ENCODE results near the gene HMGN1.
"Not testable (repeated sequence)": the region's sequence is repeated elsewhere in the genome, so short reads cannot be mapped to it uniquely, and the experiment has no call there.

Gene HMGN1

DNA sequence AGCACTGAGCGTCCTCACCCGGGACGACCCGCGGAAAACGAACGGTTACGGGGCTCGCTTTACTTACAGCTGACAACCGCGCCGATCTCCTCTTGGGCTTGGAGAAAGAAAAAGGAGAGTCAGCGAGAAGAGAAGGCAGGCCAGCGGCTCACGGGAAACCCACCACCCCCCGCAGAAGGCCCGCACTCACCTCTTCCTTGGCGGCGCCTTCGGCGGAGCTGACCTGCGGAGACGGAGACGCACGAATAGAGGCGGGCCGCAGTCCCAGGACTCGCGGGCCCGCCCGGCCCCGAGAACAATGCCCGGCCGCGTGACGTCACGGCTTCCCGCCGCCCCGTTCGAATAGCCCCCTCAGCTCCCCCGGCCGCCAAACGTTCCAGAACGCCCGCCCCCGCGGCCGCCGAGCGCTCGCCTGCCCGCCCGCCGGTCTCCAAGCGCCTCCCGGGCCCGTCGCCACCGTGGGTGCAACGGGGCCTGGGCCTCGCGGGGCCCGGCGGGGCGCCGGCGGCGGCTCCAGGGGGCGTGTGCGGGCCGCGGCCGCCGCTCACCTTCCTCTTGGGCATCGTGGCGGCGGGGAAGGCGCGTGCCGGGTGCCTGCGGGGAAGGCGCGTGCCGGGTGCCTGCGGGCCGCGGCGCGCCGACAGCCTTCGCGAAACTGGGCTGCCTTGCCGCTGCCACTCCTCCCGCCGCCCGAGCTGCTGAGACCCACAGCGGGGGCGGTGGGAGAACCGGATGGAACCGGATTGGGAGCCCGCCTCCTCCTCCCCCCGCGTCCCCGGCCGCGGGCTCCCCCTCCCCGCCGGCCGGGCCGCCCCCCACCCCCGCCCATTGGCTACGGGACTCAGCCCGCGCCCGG is at the start of gene HMGN1:
Gene HMGN1, minus strand, starts transcription at position 734 of the 856 bp plus-strand sequence. Its CDS starts 171 bp downstream, at position 563.
- DNase-seq (ENCODE audit: low spot score): peak; percentile 90

DNA sequence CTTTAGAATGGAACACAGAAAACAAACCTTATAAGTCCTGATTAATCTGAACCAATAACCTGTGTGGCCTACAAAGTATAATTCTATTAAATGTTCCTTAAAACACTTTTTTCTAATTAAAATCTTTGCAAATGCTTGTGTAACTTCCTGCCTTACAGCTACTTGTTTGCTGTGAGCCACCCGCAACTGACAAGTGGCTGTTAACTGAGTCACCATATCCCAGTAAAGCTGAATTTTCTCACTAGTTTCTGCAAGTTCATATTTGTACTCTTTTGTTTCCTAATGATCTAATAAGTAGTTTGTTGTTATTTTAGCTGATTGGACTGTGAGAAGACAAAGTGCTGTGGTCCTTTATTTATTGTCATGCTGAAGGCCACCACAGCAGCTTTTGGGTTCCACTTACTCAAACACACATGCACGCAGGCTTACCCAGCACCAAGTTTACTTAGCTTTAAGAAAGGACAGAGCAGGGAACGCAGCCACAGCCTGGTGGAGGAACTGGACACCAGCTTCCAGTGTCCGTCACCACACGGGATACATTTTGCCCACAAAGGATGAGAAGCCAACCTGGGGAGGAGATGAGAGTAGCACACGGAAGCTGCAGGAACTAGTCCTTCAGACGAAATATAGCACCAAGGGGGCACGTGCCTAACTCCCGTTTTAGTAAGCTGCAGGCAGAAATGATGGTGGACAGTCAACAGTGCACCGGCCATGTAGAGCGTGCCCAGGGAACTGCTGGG is 48.9 kb upstream of the HMGN1 start:
- no peak for DNase-seq (ENCODE audit: low spot score)

GRCh38 chr21:39392981-39393380 is 44.1 kb upstream of the HMGN1 start:
- DNase-seq (ENCODE audit: low spot score): no peak

DNA sequence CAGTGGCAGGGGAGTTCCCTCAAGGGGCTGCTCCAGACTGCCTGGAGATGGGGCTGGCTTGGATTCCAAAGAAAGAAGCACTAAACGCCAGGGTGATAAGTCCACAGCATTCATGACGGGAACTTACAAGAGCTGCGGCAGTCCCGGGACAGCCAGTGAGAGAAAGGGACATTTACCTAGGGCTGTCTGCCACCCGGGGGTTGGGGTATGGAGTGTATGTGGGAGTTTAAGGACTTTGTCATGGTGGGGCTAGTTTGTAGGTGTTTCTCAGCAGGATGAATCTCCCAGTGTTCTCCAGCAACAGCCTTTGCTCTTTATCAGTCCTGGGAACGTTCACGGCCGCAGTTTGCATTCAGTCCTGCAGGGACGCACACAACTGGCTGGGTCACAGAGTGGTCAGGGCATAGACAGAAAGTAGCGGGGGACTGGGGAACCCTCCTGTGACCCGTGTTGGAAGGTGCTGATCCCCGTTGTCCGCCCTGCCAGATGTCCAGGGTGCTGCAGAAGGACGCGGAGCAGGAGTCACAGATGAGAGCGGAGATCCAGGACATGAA is 41.4 kb upstream of the HMGN1 start:
- no peak for DNase-seq (ENCODE audit: low spot score)

GRCh38 chr21:39388811-39389155 is 39.9 kb upstream of the HMGN1 start:
- no peak for DNase-seq (ENCODE audit: low spot score)

DNA sequence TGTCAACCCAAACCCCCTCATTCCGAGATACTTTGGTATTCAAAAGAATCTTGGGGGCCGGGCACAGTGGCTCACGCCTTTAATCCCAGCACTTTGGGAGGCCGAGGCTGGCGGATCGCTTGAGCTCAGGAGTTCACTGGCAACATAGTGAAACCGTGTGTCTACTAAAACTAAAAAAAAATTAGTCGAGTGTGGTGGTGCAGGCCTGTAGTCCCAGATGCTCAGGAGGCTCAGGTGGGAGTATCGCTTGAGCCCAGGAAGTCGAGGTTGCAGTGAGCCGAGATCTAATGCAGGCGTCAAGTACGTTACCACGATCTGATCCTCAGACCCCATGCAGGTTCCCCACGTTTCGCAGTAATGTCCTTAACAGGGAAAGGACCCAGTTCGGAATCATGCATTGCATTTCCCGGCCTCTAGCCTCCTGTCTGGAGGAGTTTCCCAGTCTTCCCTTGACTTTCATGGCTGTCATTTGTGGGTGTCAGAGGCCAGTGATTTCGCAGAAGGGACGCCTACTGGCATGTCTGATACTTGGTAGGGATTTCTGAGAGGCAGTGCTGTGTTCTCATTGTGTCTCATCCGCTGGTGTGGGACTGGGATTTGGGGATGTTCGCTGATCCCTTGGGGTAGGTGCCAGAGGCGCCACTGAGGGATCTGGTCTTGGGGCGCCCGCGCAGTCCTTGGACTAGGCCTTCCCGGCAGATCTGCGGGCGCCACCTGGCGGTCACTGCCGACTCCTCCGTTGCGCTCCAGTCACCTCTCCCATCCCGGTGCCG is 39.3 kb upstream of the HMGN1 start:
- DNase-seq (ENCODE audit: low spot score): peak; percentile 88

GRCh38 chr21:39387461-39388037 is 38.7 kb upstream of the HMGN1 start:
- DNase-seq (ENCODE audit: low spot score): peak; percentile 98

DNA sequence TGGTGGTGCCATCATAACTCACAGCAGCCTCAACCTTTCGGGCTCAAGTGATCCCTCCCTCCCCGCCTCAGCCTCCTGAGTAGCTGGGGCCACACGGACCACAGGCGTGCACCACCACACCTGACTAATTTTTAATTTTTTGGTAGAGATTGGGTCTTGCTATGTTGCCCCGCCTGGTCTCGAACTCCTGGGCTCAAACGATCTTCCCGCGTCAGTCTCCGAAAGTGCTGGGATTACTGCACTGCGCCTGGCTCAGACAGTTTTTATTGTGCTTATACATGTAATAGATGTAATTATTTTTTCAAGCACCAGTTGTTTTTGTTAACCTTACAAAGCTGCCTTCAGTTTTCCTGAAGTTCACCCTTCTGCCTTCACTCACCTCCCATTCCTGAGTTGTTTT is 38.0 kb upstream of the HMGN1 start:
- no peak for DNase-seq (ENCODE audit: low spot score)

GRCh38 chr21:39386194-39386593 is 37.3 kb upstream of the HMGN1 start:
- DNase-seq (ENCODE audit: low spot score): no peak

GRCh38 chr21:39385299-39386145 is 36.6 kb upstream of the HMGN1 start:
- DNase-seq (ENCODE audit: low spot score): peak; percentile 90

DNA sequence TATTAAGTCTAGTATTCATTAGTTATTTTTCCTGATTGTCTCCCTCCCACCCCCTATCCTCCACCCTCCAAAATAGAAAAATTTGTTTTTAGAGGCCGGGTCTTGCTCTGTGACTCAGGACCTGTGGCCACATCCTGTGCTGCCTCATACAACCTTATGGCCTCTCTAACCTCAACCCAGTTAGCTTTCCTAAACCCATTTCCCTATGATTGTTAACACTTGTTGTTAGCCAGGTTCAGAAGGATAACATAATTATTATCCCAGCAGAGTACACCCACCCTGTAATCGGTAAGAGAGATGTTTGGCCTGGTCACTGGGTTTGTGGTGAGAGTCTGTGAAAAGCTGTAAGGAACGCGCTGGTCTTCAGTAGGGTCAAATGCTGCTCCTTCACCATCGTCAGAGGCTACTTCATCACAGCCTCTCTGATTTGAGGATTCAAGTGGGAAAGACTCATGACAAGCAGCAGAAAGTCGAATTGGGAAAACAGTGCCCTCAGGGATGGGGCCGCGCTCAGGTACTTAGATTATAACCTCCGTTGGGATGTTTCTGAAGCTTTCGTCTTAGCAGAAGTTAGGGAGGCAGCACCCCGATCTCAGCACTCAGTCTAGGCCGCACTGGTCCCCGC is 35.9 kb upstream of the HMGN1 start:
- peak; percentile 21 for DNase-seq (ENCODE audit: low spot score)

DNA sequence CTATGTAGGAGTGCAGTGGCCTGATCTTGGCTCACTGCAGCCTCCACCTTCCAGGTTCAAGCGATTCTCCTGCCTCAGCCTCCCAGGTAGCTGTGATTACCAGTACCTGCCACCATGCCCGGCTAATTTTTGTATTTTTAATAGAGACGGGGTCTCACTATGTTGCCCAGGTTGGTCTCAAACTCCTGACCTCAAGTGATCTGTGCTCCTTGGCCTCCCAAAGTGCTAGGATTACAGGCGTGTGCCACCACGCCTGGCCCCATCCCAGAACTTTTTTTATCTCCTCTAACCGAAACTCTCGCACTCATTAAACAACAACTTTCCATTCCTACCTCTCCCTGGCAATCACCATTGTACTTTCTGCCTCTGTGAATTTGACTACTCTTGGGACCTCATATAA is 33.2 kb upstream of the HMGN1 start:
- not testable (repeated sequence) for DNase-seq (ENCODE audit: low spot score)

DNA sequence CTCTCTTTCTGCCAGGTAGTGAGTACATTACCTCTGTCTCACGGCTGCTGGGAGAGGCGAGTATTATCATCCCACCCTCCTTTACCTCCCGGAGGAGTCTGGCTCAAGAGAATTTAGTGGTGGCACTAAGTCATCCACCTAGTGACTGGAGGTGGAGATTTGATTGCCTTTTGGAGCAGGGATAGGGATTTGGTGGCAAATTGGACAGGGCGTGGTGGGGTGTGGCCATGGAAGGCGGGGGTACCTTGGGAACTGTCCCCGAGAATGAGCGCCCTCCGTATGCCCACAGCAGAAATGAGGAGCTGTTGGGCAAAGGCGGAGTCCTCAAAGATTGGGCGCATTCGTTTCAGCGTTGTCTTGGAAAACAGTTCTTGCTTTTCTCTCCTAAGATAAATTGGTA is 32.1 kb upstream of the HMGN1 start:
- no peak for DNase-seq (ENCODE audit: low spot score)

- peak; percentile 95 for DNase-seq (ENCODE audit: low spot score)
These were observed 31.4 kb upstream of the HMGN1 start for GRCh38 chr21:39379986-39380891.

- no peak for DNase-seq (ENCODE audit: low spot score)
These were observed 28.7 kb upstream of the HMGN1 start for GRCh38 chr21:39377444-39378050.

GRCh38 chr21:39375446-39375845 is 26.6 kb upstream of the HMGN1 start:
- no peak for DNase-seq (ENCODE audit: low spot score)

- no peak for DNase-seq (ENCODE audit: low spot score)
These were observed 25.2 kb upstream of the HMGN1 start for GRCh38 chr21:39374046-39374445.

DNA sequence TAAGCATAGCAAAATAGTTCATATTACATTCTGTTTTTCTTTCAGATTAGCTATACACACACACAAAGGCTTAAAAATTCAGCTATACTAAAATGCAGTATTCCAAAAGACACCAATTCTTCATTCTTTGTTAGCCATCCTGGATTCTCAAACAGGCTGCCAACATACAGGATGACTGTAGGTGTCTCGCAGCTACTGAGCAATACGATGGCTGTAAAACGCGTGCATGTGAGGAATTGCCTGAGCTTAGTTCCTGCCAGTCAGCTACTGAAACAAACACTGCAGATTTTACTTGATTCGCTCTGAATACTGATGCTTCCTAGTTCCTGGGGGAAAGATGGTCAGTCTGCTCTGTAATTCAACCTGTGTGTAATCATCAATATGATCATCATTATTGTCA is 24.7 kb upstream of the HMGN1 start:
- peak; percentile 47 for DNase-seq (ENCODE audit: low spot score)

DNA sequence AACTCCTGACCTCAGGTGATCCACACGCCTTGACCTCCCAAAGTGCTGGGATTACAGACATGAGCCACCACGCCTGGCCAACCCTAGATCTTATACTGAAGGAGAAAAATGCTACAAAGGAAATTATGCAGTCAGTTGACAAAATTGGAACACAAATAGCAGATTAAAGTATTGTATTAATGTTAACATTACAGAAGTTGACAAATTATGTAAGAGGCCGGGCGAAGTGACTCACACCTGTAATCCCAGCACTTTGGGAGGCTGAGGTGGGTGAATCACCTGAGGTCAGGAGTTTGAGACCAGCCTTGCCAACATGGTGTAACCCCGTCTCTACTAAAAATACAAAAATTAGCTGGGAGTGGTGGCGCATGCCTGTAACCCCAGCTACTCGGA is 21.0 kb upstream of the HMGN1 start:
- DNase-seq (ENCODE audit: low spot score): not testable (repeated sequence)

Data from hepatic stellate cell (primary cell).